Hair follicular keratinocyte (primary cell): Measurements from ENCODE around the gene BORA. TPM values are rescaled to one million over a fixed set of nuclear protein-coding genes. Genes with fewer than 3 reads are reported as not detected.

Experiments
- total RNA-seq: library from RNA; depleted of rRNA; stranded (reverse); fragments of >200 nt; gene quantifications from 2 replicates; pipeline ENCODE4 v1.2.3, GENCODE V29; 2015

Gene BORA
- total RNA-seq, result 6.3 and 10.8 TPM in 2 replicates

GRCh38 chr13:72727417-72728289 is at the start of gene BORA, which contains the start of gene MZT1:
Gene BORA, plus strand, starts transcription at chr13:72727923. Its CDS starts 1,018 bp downstream, at chr13:72728941.
Gene MZT1, minus strand, starts transcription at chr13:72727629. Its CDS starts 27 bp downstream, at chr13:72727602.

GRCh38 chr13:72781451-72782439 is 54.0 kb downstream of the BORA start, which contains the start of the genes DIS3 and PIBF1:
Gene DIS3, minus strand, starts transcription at chr13:72781900. Its CDS starts 68 bp downstream, at chr13:72781832.
Gene PIBF1, plus strand, starts transcription at chr13:72782133. Its CDS starts 1,337 bp downstream, at chr13:72783470.

Other genes starting within 250 kb of the BORA start
- 19.8 and 31.2 TPM in 2 replicates for gene MZT1, start 294 bp upstream of the BORA start, total RNA-seq
- gene DIS3, start 54.0 kb downstream of the BORA start, total RNA-seq, result 27.3 and 30.8 TPM in 2 replicates
- 10.4 and 13.4 TPM in 2 replicates for gene PIBF1, start 54.2 kb downstream of the BORA start, total RNA-seq